GM23338 (cell line): Measurements from ENCODE around the gene CRYBG3. TPM values are rescaled to one million over a fixed set of nuclear protein-coding genes. Genes with fewer than 3 reads are reported as not detected.

Experiments used
- ATAC-seq: fragments of 200-7000 bp; cut with Tn5 transposase; 3 replicates; pipeline ENCODE4 v1.9.1; 2020
- DNase-seq: peaks from one replicate; pipeline ENCODE4 v3.0.0-alpha.2; 2015; ENCODE audit warnings: low spot score
- H2AFZ ChIP-seq: fragments of 200-600 bp; sonication (generic); 2 replicates; pipeline ENCODE4 v1.8.0; 2016; ENCODE audit warnings: antibody characterized with exemption, mild to moderate bottlenecking, moderate library complexity
- H3F3A ChIP-seq: fragments of 200-600 bp; sonication (generic); replicated peaks from 2 replicates; pipeline ENCODE4 v1.8.0; 2017; ENCODE audit warnings: antibody characterized with exemption, mixed run types, low read depth
- H3K27ac ChIP-seq: fragments of 200-600 bp; sonication (generic); 2 replicates; pipeline ENCODE4 v1.6.1; 2016; ENCODE audit warnings: low read depth
- H3K27me3 ChIP-seq: fragments of 200-600 bp; sonication (generic); 2 replicates; pipeline ENCODE4 v1.8.0; 2016; ENCODE audit warnings: mild to moderate bottlenecking, mixed run types, moderate library complexity; ENCODE audit not compliant: insufficient read depth
- H3K36me3 ChIP-seq: fragments of 200-600 bp; sonication (generic); 2 replicates; pipeline ENCODE4 v1.8.0; 2016; ENCODE audit warnings: mild to moderate bottlenecking; ENCODE audit not compliant: insufficient read depth
- H3K4me1 ChIP-seq: fragments of 200-600 bp; sonication (generic); 2 replicates; pipeline ENCODE4 v1.8.0; 2016; ENCODE audit warnings: mild to moderate bottlenecking, moderate library complexity; ENCODE audit not compliant: insufficient read depth
- H3K4me2 ChIP-seq: fragments of 200-600 bp; sonication (generic); 2 replicates; pipeline ENCODE4 v1.7.1; 2017; ENCODE audit warnings: mixed run types
- H3K4me3 ChIP-seq: fragments of 200-600 bp; sonication (generic); 2 replicates; pipeline ENCODE4 v1.6.1; 2016; ENCODE audit warnings: mixed run types
- H3K79me2 ChIP-seq: fragments of 200-600 bp; sonication (generic); replicated peaks from 2 replicates; pipeline ENCODE4 v1.8.0; 2017; ENCODE audit warnings: mild to moderate bottlenecking; ENCODE audit not compliant: insufficient read depth
- H3K9me2 ChIP-seq: fragments of 200-600 bp; sonication (generic); 2 replicates; pipeline ENCODE4 v1.8.0; 2017; ENCODE audit not compliant: insufficient read depth
- H4K20me1 ChIP-seq: fragments of 200-600 bp; sonication (generic); replicated peaks from 2 replicates; pipeline ENCODE4 v1.8.0; 2017; ENCODE audit warnings: mild to moderate bottlenecking; ENCODE audit not compliant: insufficient read depth
- H3K27ac Mint-ChIP-seq: 2 replicates; pipeline ENCODE4 v1.8.0; 2020; ENCODE audit warnings: inconsistent platforms, mild to moderate bottlenecking, moderate library complexity, mixed read lengths
- H3K27me3 Mint-ChIP-seq: 3 replicates; pipeline ENCODE4 v1.8.0; 2022; ENCODE audit warnings: low read depth, mild to moderate bottlenecking, moderate library complexity, mixed read lengths, inconsistent platforms; ENCODE audit not compliant: insufficient read depth, poor library complexity
- H3K36me3 Mint-ChIP-seq: 3 replicates; pipeline ENCODE4 v1.8.0; 2021; ENCODE audit warnings: low read depth, mild to moderate bottlenecking, inconsistent platforms, moderate library complexity, mixed read lengths
- H3K4me1 Mint-ChIP-seq: 3 replicates; pipeline ENCODE4 v1.8.0; 2020; ENCODE audit warnings: mild to moderate bottlenecking, inconsistent platforms, mixed read lengths
- H3K4me3 Mint-ChIP-seq: 3 replicates; pipeline ENCODE4 v1.8.0; 2021; ENCODE audit warnings: moderate library complexity, mild to moderate bottlenecking, inconsistent platforms, mixed read lengths
- H3K9me3 Mint-ChIP-seq: 3 replicates; pipeline ENCODE4 v1.8.0; 2020; ENCODE audit warnings: moderate library complexity, mild to moderate bottlenecking, inconsistent platforms, mixed read lengths
- CREB1 ChIP-seq: fragments of 250-450 bp; sonication (Bioruptor Pico); IDR thresholded peaks from 2 replicates; pipeline ENCODE4 v1.5.0; 2020; ENCODE audit warnings: low read depth, mild to moderate bottlenecking, moderate library complexity
- ETS1 ChIP-seq: IDR thresholded peaks from 2 replicates; pipeline ENCODE4 v1.6.1; 2016; ENCODE audit warnings: antibody characterized with exemption
- EZH2 ChIP-seq: fragments of 200-600 bp; sonication (generic); IDR thresholded peaks from one replicate; pipeline ENCODE4 v1.8.0; 2017; ENCODE audit warnings: antibody characterized with exemption, mild to moderate bottlenecking, low read depth; ENCODE audit not compliant: unreplicated experiment
- EZH2phosphoT487 ChIP-seq: fragments of 200-600 bp; sonication (generic); IDR thresholded peaks from one replicate; pipeline ENCODE4 v1.8.1; 2018; ENCODE audit warnings: antibody characterized with exemption; ENCODE audit not compliant: unreplicated experiment
- JUNB ChIP-seq: IDR thresholded peaks from one replicate; pipeline ENCODE4 v1.6.1; 2016; ENCODE audit warnings: antibody characterized with exemption; ENCODE audit not compliant: unreplicated experiment
- NANOG ChIP-seq: IDR thresholded peaks from 2 replicates; pipeline ENCODE4 v1.6.1; 2016; ENCODE audit warnings: antibody characterized with exemption, borderline replicate concordance
- POLR2AphosphoS5 ChIP-seq: IDR thresholded peaks from 2 replicates; pipeline ENCODE4 v1.6.1; 2016; ENCODE audit warnings: antibody characterized with exemption, low read depth
- STAT1 ChIP-seq: IDR thresholded peaks from one replicate; pipeline ENCODE4 v1.6.1; 2016; ENCODE audit warnings: antibody characterized with exemption; ENCODE audit not compliant: unreplicated experiment
- ZNF114 ChIP-seq: fragments of 250-450 bp; sonication (Bioruptor Pico); IDR thresholded peaks from 2 replicates; pipeline ENCODE4 v1.5.0; 2020; ENCODE audit warnings: mild to moderate bottlenecking, moderate library complexity
- ZNF331 ChIP-seq: fragments of 250-450 bp; sonication (Bioruptor Pico); IDR thresholded peaks from 2 replicates; pipeline ENCODE4 v1.5.0; 2020; ENCODE audit warnings: low read depth, mild to moderate bottlenecking, moderate library complexity
- polyA plus RNA-seq: library from polyadenylated mRNA; unstranded; fragments of >200 nt; fragmentation: Nextera tagmentation; extraction: Ambion mirVana; gene quantifications from 2 replicates; pipeline ENCODE4 v1.2.1, GENCODE V29; 2016
- total RNA-seq: library from RNA; depleted of rRNA; stranded (reverse); fragments of >200 nt; shearing (Covaris generic); gene quantifications from 2 replicates; pipeline ENCODE4 v1.2.3, GENCODE V29; 2014
- TF ChIP-seq, protein P1 (sequence below): IDR thresholded peaks from one replicate; pipeline ENCODE4 v1.6.1; 2018; ENCODE audit warnings: antibody characterized with exemption; ENCODE audit not compliant: unreplicated experiment
- TF ChIP-seq, protein P2 (sequence below), 2 experiments: fragments of 200-600 bp in 1 of 2; sonication (generic) in 1 of 2; conservative IDR thresholded peaks; 2 replicates each; pipeline versions ENCODE4 v1.5.1 to v1.6.1; 2016 to 2017; ENCODE audit warnings: antibody characterized with exemption in 2 of 2, low read depth in 2 of 2, mild to moderate bottlenecking in 2 of 2, moderate library complexity in 1 of 2

CRYBG3 gene
- total and polyA plus RNA-seq, 2 experiments from 2014 or later, result 2.3 to 8.9 TPM

GRCh38 chr3:97983933-97984491 lies 162.2 kb downstream of the CRYBG3 start:
- Histone ChIP-seq H3K36me3 (no peaks in the 10 kb centered on the region), H3F3A (no peaks in the 10 kb centered on the region), H3K27me3 (no peaks in the 10 kb centered on the region), H3K4me3 (no peak overlapping the region), H3K79me2 (no peaks in the 10 kb centered on the region), H2AFZ (no peak overlapping the region), H3K27ac (no peak overlapping the region), H3K9me2 (peaks cover 7% of the 10 kb centered on the region; the same call in 1 of the 2 replicates), H4K20me1 (no peaks in the 10 kb centered on the region), H3K4me2 (no peak overlapping the region), H3K4me1 (no peaks in the 10 kb centered on the region)
- H3K9me3 Mint-ChIP-seq, result no peaks in the 10 kb centered on the region
- ATAC-seq (no peak), DNase-seq (no peak)
- no peak for TF ChIP-seq CREB1 (CRISPR knock-in tag)
- H3K36me3 Mint-ChIP-seq, result no peaks in the 10 kb centered on the region
- peaks cover 5% of the 10 kb centered on the region; the same call in 2 of the 3 replicates for H3K4me1 Mint-ChIP-seq
- H3K27me3 Mint-ChIP-seq, result no peaks in the 10 kb centered on the region
- H3K27ac Mint-ChIP-seq, result no peak overlapping the region
- H3K4me3 Mint-ChIP-seq, result no peak overlapping the region

GRCh38 chr3:97987306-97987705 lies 165.5 kb downstream of the CRYBG3 start:
- Mint-ChIP-seq H3K27ac (no peak overlapping the region), H3K4me3 (no peak overlapping the region)
- TF ChIP-seq, protein P1, sequence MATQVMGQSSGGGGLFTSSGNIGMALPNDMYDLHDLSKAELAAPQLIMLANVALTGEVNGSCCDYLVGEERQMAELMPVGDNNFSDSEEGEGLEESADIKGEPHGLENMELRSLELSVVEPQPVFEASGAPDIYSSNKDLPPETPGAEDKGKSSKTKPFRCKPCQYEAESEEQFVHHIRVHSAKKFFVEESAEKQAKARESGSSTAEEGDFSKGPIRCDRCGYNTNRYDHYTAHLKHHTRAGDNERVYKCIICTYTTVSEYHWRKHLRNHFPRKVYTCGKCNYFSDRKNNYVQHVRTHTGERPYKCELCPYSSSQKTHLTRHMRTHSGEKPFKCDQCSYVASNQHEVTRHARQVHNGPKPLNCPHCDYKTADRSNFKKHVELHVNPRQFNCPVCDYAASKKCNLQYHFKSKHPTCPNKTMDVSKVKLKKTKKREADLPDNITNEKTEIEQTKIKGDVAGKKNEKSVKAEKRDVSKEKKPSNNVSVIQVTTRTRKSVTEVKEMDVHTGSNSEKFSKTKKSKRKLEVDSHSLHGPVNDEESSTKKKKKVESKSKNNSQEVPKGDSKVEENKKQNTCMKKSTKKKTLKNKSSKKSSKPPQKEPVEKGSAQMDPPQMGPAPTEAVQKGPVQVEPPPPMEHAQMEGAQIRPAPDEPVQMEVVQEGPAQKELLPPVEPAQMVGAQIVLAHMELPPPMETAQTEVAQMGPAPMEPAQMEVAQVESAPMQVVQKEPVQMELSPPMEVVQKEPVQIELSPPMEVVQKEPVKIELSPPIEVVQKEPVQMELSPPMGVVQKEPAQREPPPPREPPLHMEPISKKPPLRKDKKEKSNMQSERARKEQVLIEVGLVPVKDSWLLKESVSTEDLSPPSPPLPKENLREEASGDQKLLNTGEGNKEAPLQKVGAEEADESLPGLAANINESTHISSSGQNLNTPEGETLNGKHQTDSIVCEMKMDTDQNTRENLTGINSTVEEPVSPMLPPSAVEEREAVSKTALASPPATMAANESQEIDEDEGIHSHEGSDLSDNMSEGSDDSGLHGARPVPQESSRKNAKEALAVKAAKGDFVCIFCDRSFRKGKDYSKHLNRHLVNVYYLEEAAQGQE, result no peak
- TF ChIP-seq, protein P2, sequence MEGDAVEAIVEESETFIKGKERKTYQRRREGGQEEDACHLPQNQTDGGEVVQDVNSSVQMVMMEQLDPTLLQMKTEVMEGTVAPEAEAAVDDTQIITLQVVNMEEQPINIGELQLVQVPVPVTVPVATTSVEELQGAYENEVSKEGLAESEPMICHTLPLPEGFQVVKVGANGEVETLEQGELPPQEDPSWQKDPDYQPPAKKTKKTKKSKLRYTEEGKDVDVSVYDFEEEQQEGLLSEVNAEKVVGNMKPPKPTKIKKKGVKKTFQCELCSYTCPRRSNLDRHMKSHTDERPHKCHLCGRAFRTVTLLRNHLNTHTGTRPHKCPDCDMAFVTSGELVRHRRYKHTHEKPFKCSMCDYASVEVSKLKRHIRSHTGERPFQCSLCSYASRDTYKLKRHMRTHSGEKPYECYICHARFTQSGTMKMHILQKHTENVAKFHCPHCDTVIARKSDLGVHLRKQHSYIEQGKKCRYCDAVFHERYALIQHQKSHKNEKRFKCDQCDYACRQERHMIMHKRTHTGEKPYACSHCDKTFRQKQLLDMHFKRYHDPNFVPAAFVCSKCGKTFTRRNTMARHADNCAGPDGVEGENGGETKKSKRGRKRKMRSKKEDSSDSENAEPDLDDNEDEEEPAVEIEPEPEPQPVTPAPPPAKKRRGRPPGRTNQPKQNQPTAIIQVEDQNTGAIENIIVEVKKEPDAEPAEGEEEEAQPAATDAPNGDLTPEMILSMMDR (conservative IDR thresholded peaks at IDR 0.05; ENCODE audit: low read depth in 2 of 2), result no peak
- TF ChIP-seq CREB1 (CRISPR knock-in tag) (no peak), EZH2phosphoT487 (no peak), JUNB (no peak), STAT1 (no peak), POLR2AphosphoS5 (no peak), NANOG (no peak), ETS1 (no peak), EZH2 (no peak), ZNF331 (CRISPR knock-in tag) (no peak), ZNF114 (CRISPR knock-in tag) (no peak)

More at GRCh38 chr3:97987306-97987705, 165.5 kb downstream of the CRYBG3 start:
- Mint-ChIP-seq H3K4me1 (peaks cover 12% of the 10 kb centered on the region), H3K9me3 (no peaks in the 10 kb centered on the region), H3K36me3 (no peaks in the 10 kb centered on the region), H3K27me3 (no peaks in the 10 kb centered on the region)
- DNase-seq, result no peak
- H3K4me2 ChIP-seq, result no peak overlapping the region
- H3K4me1 ChIP-seq, result peaks cover 8% of the 10 kb centered on the region; the same call in 1 of the 2 replicates
- no peak overlapping the region for H2AFZ ChIP-seq
- no peak overlapping the region for H3K27ac ChIP-seq
- no peak overlapping the region for H3K4me3 ChIP-seq
- H3K36me3 ChIP-seq, result no peaks in the 10 kb centered on the region
- peaks cover 7% of the 10 kb centered on the region; the same call in 1 of the 2 replicates for H3K9me2 ChIP-seq
- no peaks in the 10 kb centered on the region for H4K20me1 ChIP-seq
- ATAC-seq, result no peak
- H3F3A ChIP-seq, result no peaks in the 10 kb centered on the region
- H3K79me2 ChIP-seq, result no peaks in the 10 kb centered on the region
- no peaks in the 10 kb centered on the region for H3K27me3 ChIP-seq
